D341Med (cell line): ENCODE measurements around the gene IZUMO2.
A peak's percentile ranks its signal among the peaks of the same experiment; 100 is the strongest.
"Not testable (repeated sequence)": the region's sequence is repeated elsewhere in the genome, so short reads cannot be mapped to it uniquely, and the experiment has no call there.

Experiments used
- DNase-seq: peaks from one replicate; pipeline ENCODE4 v3.0.0; 2012; ENCODE audit warnings: low spot score

IZUMO2 gene

GRCh38 chr19:50181121-50181520 is 18.0 kb upstream of the IZUMO2 start:
- no peak for DNase-seq

- no peak for DNase-seq
These were observed 15.9 kb upstream of the IZUMO2 start for GRCh38 chr19:50178859-50179537.

DNA sequence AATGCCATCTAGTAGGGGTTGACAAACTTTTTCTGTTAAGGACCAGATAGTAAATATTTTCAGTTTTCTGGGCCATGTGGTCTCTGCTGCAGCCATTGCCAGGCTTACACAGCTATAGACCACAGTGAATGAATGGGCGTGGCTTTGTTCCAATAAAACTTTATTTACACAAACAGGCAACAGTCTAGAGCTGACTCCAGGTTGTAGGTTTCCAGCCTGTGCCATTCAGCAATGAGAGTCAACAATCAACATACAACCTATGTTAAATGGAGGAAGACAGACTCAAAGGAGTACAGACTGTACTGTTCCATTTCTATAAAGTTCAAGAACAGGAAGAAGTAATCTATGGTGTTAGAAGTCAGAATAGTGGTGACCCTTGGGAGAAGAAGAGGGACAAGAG is 15.2 kb upstream of the IZUMO2 start:
- DNase-seq = no peak

GRCh38 chr19:50176775-50177174 is 13.7 kb upstream of the IZUMO2 start:
- no peak for DNase-seq

DNA sequence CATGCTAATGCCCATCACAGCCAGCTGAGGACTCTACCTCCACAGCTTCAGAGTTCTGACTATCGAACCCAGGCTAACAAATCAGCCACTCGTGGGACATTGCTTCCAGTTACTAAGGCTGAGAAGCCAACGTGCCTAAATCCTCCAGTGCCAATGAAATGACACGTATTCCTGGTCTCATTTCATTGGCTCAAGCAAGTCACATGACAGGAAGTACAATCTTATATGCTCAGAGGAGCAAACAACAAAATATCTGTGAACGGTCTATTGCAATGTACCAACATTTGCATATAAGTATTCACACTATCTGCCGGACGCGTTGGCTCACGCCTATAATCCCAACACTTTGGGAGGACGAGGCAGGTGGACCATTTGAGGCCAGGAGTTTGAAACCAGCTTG is 12.8 kb upstream of the IZUMO2 start:
- DNase-seq = no peak

DNA sequence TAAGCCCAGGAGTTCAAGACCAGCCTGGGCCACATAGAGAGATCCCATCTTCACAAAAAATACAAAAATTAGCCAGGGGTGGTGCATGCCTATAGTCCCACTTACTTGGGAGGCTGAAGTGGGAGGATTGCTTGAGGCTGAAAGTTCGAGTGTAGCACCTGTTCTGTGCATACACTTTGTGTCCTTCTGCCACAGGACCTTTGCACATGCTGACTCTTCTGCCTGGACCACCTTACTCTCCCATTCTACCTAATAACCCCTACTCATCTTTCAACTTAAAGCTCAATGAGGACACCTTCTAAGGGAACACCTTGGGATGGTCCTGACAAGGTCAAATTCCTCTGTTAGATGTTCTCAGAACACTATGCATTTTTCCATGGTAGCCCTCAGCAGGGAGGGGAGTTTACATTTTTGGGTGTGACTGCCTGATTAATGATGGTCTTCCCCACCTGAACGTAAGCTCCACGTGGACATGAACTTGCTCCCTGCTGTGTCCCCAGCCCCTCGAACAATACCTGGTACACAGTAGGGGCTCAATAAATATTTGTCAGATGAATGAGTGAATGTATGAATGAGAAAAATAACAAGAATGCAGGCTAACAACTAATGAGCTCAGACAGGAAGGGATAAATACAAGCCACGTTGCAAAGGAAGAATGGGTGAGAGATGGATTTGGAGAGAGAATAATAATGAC is 11.2 kb upstream of the IZUMO2 start:
- no peak for DNase-seq

DNA sequence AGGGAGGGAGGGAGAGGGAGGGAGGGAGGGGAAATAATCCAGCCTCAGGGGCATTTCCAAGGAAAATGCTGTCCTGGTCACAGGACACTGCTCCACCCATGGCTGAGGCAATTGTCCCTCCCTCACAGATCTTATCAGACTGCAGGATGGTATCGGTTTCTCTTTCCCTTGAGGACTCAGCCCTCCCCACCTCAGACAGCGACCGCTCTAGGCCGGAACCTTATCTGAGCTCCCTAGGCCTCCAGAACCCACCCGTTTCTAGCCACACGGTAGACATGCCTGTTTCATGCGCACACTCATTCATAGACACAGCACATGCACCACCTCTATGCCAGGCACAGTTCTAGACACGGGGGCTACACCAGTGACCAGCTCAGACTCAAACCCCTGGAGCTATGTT is 10.0 kb upstream of the IZUMO2 start:
- DNase-seq = no peak

DNA sequence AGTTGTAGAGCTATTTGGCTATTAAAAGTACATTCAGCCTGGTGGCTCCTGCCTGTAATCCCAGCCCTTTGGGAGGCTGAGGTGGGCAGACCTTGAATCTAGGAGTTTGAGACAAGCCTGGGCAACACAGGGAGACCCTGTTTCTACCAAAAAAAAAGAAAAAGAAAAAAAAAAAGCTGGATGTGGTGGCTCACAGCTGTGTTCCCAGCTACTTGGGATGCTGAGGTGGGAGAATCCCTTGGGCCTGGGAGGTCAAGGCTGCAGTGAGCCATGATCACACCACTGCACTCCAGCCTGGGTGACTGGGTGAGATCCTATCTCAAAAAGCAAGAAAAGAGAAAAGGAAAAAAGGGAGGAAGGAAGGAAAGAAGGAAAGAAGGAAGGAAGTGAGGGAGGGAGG is 9.6 kb upstream of the IZUMO2 start:
- no peak for DNase-seq

DNA sequence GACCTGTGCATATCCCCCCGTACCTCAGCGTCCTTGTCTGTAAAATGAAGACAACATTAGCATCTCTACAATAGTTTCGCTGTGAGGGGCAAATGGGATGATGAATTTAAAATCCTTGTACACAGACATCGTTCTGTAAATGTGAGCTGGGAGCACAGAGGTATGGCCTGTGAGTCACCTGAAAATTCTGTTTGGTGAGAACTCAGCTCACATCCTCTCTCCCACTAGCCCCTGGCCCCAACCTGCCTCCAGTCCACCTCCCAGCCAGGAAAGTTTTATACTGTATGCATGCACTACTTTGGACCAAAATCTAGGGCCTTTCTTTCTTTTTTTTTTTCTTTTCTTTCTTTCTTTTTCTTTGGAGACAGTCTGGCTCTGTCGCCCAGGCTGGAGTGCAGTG is 8.7 kb upstream of the IZUMO2 start:
- no peak for DNase-seq

DNA sequence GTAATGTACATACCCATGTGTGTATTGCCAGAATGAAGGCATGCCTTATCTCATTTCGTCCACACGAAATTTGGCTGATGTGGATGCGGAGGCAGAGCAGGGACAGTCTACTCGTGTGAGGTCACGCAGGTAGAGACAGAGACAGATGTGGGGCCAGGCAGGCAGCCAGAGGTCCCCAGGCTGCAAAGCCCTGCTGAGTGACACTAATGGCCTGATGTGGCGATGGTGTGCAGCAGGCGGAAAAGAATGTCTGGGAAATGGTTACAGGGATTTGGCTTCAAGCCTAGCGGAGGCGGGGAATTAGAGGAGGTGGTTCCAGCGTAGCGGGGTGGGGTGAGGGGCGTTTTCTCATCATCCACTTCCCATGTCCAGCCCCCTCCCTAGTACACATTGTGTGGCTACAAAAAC is 4.2 kb upstream of the IZUMO2 start:
- DNase-seq = no peak

DNA sequence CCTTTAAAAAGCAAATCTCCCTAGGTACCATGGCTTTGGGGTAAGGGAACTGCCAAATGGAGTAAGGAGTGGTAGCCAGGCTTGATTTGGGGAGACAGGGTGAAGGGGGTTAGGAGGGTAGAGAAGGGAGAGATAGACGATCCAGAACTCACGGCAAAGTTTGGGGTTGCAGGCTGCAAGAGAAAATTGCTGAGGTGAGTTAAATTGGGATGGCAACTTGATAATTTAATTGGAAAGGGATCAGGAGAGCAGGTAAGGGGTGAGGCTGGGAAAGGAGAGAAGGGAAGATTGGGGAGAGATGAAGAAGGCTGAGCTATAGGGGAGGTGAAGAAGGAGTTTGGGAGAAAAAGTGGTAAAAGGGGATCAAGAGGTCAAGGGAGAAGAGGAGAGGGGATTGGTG is 4.0 kb downstream of the IZUMO2 start:
- DNase-seq = no peak

- DNase-seq = no peak
These were observed 4.5 kb downstream of the IZUMO2 start for GRCh38 chr19:50158577-50158976.

- no peak for DNase-seq
These were observed 7.5 kb downstream of the IZUMO2 start for GRCh38 chr19:50155520-50156109.

DNA sequence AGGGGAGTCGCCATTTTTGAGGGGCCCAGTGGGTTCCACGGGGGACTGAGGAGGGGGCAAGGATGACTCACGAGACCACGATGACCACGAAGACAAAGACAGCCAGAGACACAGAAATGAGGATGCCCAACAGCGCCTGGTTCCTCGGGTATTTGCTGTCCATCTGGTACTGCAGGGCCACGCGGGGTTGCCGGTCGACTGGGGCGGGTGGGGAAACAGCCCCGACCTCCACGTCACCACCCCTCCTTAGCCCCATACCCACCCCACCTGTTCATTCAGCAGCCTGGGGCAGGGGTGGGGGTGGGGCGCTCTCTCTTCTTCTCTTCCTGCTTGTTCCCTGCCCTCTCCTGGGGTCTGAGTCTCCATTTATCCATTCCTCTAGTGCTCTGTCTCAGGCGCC is 8.6 kb downstream of the IZUMO2 start:
- no peak for DNase-seq

DNA sequence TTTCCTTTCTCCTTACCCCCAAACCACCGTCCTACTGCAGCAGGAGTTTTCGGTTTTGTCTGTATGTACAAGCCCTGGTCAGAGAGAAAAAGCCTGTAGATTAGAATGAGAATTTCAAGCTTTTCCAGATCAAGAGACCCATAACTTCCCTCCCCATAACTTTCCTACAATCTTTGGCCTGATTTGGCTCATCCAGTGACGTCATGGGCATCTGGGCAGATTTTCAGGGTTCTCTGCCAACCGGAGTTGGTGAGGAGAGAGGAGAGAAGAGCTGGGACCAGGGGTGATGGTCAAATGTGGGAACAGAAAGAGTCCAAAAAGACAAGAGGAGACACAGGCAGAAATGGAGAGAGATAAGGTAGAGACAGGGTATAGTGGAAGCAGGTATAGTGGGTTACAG is 10.5 kb downstream of the IZUMO2 start:
- no peak for DNase-seq

DNA sequence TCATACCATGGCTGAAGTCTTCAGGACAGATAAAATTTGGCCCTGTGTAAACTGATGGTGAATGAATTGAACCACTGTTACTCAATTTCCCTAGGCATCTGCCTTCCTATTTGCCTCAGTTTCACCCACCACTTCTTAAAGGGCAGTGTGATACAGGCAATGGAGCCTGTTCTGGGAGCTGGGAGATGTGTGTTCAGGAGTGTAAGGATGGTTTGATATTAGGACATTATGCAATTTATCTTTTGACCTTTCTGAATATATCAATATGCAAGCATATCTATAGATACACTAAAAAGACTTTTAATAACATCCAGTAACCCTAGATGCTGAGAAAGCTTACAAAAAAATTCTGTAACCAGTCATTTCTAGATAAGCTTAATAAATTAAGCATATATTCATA is 14.6 kb downstream of the IZUMO2 start:
- no peak for DNase-seq

- peak; percentile 88 for DNase-seq
These were observed 15.3 kb downstream of the IZUMO2 start for GRCh38 chr19:50147462-50148423.

- not testable (repeated sequence) for DNase-seq
These were observed 21.2 kb downstream of the IZUMO2 start for GRCh38 chr19:50141921-50142320.

DNA sequence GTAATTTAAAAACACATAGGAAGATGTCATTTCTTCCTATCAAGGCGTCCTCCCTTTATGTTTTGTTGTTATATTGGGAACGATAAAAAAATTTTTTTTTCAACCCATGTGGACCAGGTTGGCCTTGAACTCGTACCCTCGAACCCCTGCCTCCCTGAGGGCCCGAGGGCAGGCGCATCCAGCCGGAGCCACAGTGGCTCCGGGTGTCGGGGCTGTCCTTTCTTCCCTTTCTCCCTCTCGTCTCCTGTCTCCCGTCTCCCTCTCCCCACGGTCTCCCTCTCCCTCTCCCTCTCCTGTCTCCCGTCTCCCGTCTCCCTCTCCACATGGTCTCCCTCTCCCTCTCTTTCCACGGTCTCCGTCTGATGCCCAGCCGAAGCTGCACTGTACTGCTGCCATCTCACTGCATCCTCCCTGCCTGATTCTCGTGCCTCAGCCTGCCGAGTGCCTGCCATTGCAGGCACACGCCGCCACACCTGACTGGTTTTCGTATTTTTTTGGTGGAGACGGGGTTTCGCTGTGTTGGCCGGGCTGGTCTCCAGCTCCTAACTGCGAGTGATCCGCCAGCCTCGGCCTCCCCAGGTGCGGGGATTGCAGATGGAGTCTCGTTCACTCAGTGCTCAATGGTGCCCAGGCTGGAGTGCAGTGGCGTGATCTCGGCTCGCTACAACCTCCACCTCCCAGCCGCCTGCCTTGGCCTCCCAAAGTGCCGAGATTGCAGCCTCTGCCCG is 22.8 kb downstream of the IZUMO2 start:
- not testable (repeated sequence) for DNase-seq

DNA sequence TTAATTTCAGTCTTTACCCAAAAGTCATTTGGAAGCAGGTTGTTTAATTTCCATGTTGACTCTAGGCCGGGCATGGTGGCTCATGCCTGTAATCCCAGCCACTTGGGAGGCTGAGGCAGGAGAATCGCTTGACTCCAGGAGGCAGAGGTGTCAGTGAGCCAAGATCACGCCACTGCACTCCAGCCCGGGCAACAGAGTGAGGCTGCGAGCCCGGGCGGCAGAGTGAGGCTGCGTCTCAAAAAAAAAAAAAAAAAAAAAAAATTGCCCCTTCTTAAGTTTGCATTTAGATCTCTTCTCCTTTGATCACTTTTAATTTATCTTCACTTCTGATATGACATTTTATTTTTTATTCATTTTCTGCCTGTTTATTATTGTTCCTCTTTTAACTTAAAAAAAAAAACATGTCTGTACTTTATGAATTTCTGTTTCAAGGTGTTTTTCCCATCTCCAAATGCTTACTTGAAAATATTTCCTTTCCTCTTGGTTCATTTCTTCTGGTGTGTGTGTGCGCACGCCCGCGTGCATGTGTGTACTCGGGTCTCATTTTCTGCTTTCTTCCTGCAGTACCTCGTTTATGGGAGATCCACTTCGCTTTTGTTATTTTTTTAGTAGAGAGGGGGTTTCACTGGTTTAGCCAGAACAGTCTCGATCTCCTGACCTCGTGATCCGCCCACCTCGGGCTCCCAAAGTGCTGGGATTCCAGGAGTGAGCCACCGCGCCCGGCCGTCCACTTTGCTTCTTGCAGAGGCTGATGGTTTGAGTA is 26.3 kb downstream of the IZUMO2 start:
- DNase-seq = not testable (repeated sequence)
